GM12892 (cell line): ENCODE data around the gene ZNF619.
"Not testable (repeated sequence)": the region's sequence is repeated elsewhere in the genome, so short reads cannot be mapped to it uniquely, and the experiment has no call there.

Source experiments
- DNase-seq: peaks from one replicate; pipeline ENCODE4 v3.0.0; 2011; ENCODE audit not compliant: insufficient read length
- FAIRE-seq: peaks from 2 replicates; lab custom pipeline; 2011; peaks lifted over from hg19 to GRCh38; lab: Jason Lieb, UNC
- POLR2A ChIP-seq: IDR thresholded peaks from 2 replicates; pipeline ENCODE4 v1.6.1; 2011; ENCODE audit warnings: low read depth, low read length, control low read depth
- POLR2AphosphoS5 ChIP-seq: IDR thresholded peaks from 2 replicates; pipeline ENCODE4 v1.6.1; 2011; ENCODE audit warnings: low read depth, low read length, control low read depth
- TAF1 ChIP-seq: IDR thresholded peaks from 2 replicates; pipeline ENCODE4 v1.6.1; 2011; ENCODE audit warnings: low read depth, mild to moderate bottlenecking, control low read depth, low read length, borderline replicate concordance

Gene ZNF619

DNA sequence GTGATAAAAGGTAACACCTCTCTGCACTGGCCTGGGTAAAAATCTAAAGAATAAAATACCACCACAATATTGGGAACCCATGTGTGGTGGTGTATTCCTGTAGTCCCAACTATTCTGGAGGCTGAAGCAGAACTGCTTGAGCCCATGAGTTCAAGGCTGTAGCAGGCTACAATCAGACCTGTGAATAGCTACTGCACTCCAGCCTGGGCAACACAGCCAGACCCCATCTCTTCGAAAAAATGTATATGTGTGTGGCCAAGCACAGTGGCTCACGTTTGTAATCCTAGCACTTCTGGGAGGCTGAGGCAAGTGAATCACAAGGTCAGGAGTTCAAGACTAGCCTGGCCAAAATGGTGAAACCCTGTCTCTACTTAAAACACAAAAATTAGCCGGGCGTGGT is 21.6 kb upstream of the ZNF619 start:
- FAIRE-seq (no peak), DNase-seq (no peak)
- TF ChIP-seq POLR2A: no peak
- TF ChIP-seq TAF1: no peak
- TF ChIP-seq POLR2AphosphoS5: no peak

DNA sequence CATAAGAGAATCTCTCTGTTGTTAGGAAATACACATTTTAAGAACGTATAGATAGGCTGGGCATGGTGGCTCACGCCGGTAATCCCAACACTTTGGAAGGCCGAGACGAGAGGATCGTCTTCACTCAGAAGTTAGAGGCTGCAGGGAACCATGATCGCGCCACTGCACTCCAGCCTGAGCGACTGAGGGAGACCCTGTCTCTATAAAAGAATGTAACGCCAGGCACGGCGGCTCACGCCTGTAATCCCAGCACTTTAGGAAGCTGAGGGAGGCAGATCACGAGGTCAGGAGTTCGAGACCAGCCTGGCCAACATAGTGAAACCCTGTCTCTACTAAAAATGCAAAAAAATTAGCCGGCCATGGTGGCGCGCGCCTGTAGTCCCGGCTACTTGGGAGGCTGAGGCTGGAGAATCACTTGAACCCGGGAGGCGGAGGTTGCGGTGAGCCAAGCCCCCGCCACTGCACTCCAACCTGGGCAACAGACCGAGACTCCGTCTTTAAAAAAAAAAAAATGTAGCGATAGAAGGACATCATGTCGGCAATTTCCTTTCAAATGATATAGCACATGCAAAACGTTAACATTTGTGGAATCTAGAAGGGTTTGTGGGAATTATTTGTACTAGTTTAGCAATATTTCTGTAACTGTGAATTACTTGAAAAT is 20.5 kb upstream of the ZNF619 start:
- no peak for DNase-seq
- FAIRE-seq: no peak
- TF ChIP-seq POLR2AphosphoS5 (no peak), POLR2A (no peak), TAF1 (no peak)

- DNase-seq (peak; percentile 78), FAIRE-seq (peak; percentile 99)
- TF ChIP-seq POLR2A (peak; percentile 98), TAF1 (peak; percentile 91), POLR2AphosphoS5 (peak; percentile 97)
Measured at GRCh38 chr3:40456940-40457823, 19.7 kb upstream of the ZNF619 start, which contains the start of gene RPL14. RPL14 (plus strand) TSS chr3:40457339; CDS start chr3:40457472, 133 bp downstream.

DNA sequence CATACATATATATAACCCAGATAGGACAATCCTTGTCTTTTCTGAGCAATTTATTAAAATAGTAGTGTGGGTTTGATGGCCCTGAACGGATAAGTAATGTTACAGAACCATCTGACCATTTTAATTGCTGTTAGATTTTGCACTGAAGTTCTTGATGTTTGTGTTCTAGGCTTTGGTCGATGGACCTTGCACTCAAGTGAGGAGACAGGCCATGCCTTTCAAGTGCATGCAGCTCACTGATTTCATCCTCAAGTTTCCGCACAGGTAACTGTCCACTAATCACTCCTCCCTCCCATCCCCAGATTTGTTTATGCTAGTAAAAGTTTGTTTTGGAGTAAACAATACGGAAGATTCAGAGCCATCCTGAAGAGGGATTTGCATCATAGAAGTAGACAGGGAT is 18.4 kb upstream of the ZNF619 start:
- no peak for TF ChIP-seq POLR2AphosphoS5
- no peak for TF ChIP-seq TAF1
- TF ChIP-seq POLR2A: no peak
- FAIRE-seq (no peak), DNase-seq (no peak)

DNA sequence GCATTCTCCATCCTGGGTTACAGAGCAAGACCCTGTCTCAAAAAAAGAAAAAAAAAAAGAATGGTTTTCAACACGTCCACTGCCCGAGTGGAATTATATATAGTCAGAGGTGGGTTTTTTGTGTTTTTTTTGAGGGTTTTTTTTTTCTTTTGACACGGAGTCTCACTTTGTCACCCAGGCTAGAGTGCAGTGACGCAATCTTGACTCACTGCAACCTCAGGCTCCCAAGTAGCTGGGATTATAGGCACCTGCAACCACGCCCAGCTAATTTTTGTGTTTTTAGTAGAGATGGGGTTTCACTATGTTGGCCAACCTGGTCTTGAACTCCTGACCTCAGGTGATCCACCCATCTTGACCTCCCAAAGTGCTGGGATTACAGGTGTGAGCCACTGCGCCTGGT is 16.4 kb upstream of the ZNF619 start:
- DNase-seq, FAIRE-seq: not testable (repeated sequence)

- TF ChIP-seq POLR2AphosphoS5 (no peak), TAF1 (no peak), POLR2A (no peak)
- no peak for FAIRE-seq
- no peak for DNase-seq
Measured at GRCh38 chr3:40461161-40461560, 15.8 kb upstream of the ZNF619 start.

- FAIRE-seq, DNase-seq: not testable (repeated sequence)
Measured at GRCh38 chr3:40462838-40463237, 14.1 kb upstream of the ZNF619 start.

GRCh38 chr3:40463579-40463978 is 13.3 kb upstream of the ZNF619 start:
- TF ChIP-seq POLR2A (peak; percentile 41; the same call in 1 of the 2 replicates), POLR2AphosphoS5 (peak; percentile 53; the same call in 1 of the 2 replicates), TAF1 (no peak)
- DNase-seq: no peak
- no peak for FAIRE-seq

GRCh38 chr3:40464339-40465110 is 12.4 kb upstream of the ZNF619 start:
- DNase-seq (no peak), FAIRE-seq (no peak)
- no peak for TF ChIP-seq TAF1
- no peak; the same call in 1 of the 2 replicates for TF ChIP-seq POLR2AphosphoS5

DNA sequence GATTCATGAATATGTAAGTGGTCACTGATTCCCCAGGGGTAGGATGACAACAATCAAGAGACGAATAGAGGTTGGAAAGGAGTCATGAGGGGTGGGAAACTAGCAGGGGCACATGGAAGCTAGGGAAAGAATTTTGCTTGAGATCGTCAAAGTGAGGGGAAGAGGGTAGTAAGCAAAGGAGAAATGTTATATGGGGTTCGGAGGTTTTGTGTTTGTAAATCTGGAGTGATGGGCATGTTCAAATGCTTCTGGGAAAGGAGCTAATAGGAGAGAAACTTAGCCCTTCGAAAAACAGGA is 11.9 kb upstream of the ZNF619 start:
- DNase-seq (no peak), FAIRE-seq (no peak)
- TF ChIP-seq TAF1 (no peak), POLR2A (no peak), POLR2AphosphoS5 (no peak)

DNA sequence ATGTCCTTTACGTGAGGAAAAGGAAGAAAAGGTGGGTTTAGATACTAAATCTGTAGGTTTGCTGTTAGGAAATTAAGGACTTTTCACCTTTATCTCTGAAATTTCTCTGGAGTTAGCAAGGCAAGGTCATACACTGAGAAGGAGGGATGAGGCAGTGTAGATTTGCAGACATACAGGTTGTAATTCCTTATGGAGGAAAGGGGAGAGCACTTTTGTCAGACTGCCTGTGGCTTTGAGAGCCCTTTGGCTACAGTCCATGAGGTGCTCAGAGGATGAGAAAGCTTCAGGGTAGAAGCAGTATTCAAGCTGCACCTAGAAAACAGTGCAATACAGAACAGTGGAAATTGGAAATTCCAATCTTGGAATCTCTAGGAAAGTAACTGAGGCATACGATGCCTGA is 11.5 kb upstream of the ZNF619 start:
- TF ChIP-seq TAF1 (no peak), POLR2A (no peak; the same call in 1 of the 2 replicates), POLR2AphosphoS5 (no peak)
- no peak for DNase-seq
- no peak for FAIRE-seq

- no peak for TF ChIP-seq POLR2A
- TF ChIP-seq POLR2AphosphoS5: no peak
- no peak for TF ChIP-seq TAF1
- FAIRE-seq (no peak), DNase-seq (no peak)
Measured at GRCh38 chr3:40468018-40468417, 8.9 kb upstream of the ZNF619 start.
